Astrocyte of the cerebellum (primary cell): ENCODE results near the gene PLCB2.

Experiments used
- DNase-seq: peaks from one replicate; pipeline ENCODE4 v3.0.0-alpha.2; 2011; ENCODE audit warnings: low read depth
- H3K4me3 ChIP-seq: 2 replicates; pipeline ENCODE4 v1.5.1; 2011; ENCODE audit warnings: mild to moderate bottlenecking, low read depth, low read length, moderate library complexity
- CTCF ChIP-seq: IDR thresholded peaks from 2 replicates; pipeline ENCODE4 v1.5.1; 2012; ENCODE audit warnings: low read length, low read depth, moderate library complexity, mild to moderate bottlenecking; ENCODE audit errors: missing control alignments
- in situ Hi-C: cut with HindIII; loops from 2 replicates; pipeline ENCODE4 v1.10.0; 2017; ENCODE audit warnings: low sequenced_read_pairs

The PLCB2 gene

GRCh38 chr15:40289140-40289775, 18.5 kb downstream of the PLCB2 start:
- no peak overlapping the region for H3K4me3 ChIP-seq
- TF ChIP-seq CTCF = no peak
- in situ Hi-C loops = no loop called here
- no peak for DNase-seq

GRCh38 chr15:40287968-40288367, 19.8 kb downstream of the PLCB2 start:
- TF ChIP-seq CTCF = no peak
- no peak for DNase-seq
- H3K4me3 ChIP-seq = no peak overlapping the region
- in situ Hi-C loops = no loop called here

GRCh38 chr15:40287505-40287904, 20.2 kb downstream of the PLCB2 start:
- no peak for DNase-seq
- in situ Hi-C loops = no loop called here
- no peak for TF ChIP-seq CTCF
- H3K4me3 ChIP-seq = no peak overlapping the region

GRCh38 chr15:40286794-40287193, 20.9 kb downstream of the PLCB2 start:
- H3K4me3 ChIP-seq = no peak overlapping the region
- DNase-seq = no peak
- in situ Hi-C loops = no loop called here
- no peak for TF ChIP-seq CTCF

- no peak overlapping the region for H3K4me3 ChIP-seq
- in situ Hi-C loops = no loop called here
- no peak for DNase-seq
- TF ChIP-seq CTCF = no peak
These were observed 21.6 kb downstream of the PLCB2 start for GRCh38 chr15:40286061-40286532.

- no peak overlapping the region for H3K4me3 ChIP-seq
- in situ Hi-C loops = no loop called here
- no peak for TF ChIP-seq CTCF
- no peak for DNase-seq
These were observed 22.2 kb downstream of the PLCB2 start for GRCh38 chr15:40285554-40286011.
